Measurements from ENCODE around the gene PAFAH1B1.
"Not testable (repeated sequence)": the region's sequence is repeated elsewhere in the genome, so short reads cannot be mapped to it uniquely, and the experiment has no call there.

PAFAH1B1 gene

GRCh38 chr17:2594722-2595599 lies 1.5 kb downstream of the PAFAH1B1 start:
- DNase-seq, result peak in 3 of 56 donors; percentile 34 to 46 (median 36)

DNA sequence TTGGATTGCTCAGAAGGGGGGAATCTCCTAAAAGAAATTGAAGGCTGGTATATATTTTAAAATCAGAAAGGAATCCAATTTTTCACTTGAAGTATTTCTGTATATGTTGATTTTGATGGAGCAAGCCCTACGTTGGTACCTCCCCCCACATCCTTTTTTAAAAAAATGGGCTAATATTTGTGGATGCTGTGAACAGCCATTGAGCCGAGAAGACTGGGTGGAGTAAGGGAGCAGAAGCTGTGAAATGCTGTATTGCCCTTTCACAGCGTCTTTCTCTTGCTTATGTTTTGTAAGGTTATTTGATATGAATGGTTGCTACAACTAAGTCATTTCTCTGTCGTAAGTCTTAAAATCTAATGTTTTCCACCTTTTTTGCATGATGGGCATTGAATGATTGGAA lies 2.3 kb downstream of the PAFAH1B1 start:
- no peak for DNase-seq

DNA sequence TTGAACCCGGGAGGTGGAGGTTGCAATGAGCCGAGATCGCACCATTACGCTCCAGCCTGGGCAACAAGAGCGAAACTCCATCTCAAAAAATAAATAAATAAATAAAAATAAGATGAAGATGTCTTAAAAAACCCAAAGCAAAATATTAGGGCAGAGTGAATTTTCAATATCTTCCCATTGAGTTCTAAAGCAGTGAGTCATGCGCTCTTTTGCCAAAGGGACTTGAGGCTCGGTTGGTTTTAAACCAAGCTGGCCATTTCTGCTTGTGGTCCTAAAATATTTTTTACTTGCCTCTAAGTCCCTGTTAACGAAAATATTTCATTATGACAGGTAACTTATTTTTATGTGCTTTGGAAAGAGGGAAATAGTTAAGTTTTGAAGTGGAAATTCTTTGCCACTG lies 4.7 kb downstream of the PAFAH1B1 start:
- no peak for DNase-seq

- no peak for DNase-seq
Observed at GRCh38 chr17:2602597-2603017, 9.2 kb downstream of the PAFAH1B1 start.

GRCh38 chr17:2608350-2608913 lies 15.0 kb downstream of the PAFAH1B1 start:
- DNase-seq, result no peak

DNA sequence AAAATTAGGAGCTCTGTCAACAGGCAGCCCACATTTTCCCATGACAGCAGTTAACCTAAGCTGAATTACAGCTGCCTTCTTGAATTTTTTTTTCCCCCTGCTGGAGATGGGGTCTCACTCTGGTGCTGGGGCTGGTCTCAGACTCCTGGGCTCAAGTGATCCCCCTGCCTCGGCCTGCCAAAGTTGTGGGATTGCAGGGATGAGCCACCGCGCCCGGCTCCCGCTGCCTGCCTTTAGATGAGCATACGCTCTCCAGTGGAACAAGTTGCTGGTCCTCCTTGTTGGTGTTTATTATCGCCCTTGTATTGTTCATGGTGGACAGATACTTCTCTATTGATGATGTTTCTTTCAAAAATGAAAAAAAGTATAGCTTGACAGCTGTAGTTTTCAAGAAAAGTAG lies 15.6 kb downstream of the PAFAH1B1 start:
- DNase-seq, result no peak

DNA sequence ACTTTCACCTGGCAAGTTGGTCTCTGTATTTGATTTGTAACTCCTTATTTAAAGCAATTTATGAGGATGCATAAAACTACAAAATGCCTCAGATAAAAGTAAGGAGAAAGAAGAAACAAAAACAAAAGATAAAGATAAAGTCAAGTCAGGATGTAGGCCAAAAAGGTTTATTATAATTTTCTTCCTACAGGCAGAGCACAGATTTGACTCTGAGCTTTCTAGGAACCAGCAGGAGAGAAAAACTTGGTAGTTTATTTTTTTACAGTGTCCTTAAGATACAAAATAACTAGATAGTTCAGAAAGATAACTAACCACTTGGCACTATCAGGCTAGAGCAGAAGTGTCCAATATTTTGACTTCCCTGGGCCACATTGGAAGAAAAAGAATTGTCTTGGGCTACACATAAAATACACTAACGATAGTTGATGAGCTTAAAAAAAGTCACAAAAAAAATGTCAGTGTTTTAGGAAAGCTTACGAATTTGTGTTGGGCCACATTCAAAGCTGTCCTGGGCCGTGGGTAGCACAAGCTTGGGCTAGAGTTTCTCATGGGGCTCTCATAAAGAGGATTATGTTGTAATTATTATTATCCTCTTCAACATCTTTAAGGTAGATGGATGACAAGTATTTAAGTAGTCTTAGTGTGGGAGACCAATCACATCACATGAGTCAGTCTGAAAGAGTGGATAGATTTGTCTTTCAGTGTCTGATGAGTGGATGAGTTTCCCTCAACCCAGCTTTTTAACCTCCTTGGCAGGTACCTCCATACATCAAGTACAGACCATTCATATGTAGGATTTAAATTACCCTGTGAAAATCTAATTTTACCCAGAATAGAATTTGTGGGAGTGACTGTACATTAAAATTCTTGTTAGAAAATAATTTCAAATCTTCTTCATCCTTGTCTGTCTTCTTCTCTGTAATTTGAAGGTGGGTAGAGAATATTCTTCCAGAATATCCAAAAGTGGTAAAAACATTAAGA lies 17.0 kb downstream of the PAFAH1B1 start:
- DNase-seq, result no peak

DNA sequence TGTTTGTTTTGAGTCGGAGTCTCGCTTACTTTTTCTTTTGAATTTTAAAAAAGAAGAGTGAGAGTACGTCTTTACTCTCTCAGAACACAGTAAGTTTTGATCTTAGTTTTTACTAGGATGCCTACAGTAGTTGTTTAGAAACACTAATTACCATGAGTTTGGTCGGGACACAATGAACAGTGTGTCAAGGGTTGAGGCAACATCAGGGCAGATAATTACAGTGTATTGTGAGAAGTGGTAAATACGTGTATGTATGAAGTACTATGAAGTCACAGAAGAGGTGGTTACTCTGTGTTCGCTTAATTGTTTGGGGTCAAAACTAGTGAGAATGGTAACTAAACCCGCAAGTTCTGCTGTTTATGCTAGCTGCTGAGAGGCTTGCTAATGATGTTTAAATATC lies 18.2 kb downstream of the PAFAH1B1 start:
- no peak for DNase-seq

DNA sequence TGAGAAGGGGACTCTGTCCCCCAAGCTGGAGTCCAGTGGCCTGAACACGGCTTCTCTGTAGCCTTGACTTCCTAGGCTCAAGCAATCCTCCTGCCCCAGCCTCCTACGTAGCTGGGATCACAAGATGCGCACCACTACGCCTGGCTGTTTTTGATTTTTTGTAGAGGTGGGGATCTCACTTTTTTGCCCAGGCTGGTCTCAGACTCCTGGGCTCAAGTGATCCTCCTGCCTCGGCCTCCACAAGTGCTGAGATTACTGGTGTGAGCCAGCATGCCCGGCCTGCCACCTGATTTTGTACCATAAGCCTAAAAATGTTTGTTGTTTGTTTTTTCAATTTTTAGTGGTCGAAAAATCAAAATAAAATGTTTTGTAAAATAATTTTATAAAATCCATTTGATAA lies 19.2 kb downstream of the PAFAH1B1 start:
- DNase-seq, result no peak

- DNase-seq, result no peak
Observed at GRCh38 chr17:2613089-2613808, 19.8 kb downstream of the PAFAH1B1 start.

DNA sequence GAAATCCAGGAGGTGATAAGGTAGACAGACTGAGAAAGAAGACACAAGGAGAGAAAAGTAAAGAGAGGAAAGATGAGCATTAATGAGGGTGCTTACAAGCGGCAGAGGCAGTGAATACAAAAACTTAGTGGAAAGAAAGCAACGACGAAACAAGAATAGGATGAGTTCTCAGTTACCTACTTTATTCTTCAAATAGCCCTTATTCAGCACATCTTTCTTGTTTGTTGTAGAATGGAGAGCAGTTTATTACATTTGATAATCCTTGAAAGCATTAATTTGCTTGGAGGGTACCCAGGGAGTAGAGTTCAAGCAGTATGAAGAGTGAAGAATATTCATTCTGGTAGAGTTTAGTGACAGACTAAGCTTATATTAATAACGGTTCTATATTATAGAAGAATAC lies 22.4 kb downstream of the PAFAH1B1 start:
- no peak for DNase-seq

DNA sequence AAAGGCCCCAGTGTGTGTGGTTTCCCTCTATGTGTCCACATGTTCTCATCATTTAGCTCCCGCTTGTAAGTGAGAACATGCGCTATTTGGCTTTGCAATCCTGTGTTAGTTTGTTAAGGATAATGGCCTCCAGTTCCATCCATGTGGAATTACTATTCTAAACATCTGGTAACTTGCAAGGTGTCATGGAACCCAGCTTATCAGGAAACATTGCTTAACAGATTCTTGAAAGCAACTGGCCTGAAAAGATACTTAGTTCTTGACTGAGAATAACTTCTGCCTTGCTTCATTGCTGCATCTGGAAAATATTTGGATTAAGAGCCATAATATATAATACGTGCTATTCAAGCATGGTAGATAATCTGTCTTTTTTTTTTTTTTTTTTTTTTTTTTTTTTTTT lies 27.8 kb downstream of the PAFAH1B1 start:
- no peak for DNase-seq

- DNase-seq, result not testable (repeated sequence)
Observed at GRCh38 chr17:2621951-2622405, 28.5 kb downstream of the PAFAH1B1 start.

DNA sequence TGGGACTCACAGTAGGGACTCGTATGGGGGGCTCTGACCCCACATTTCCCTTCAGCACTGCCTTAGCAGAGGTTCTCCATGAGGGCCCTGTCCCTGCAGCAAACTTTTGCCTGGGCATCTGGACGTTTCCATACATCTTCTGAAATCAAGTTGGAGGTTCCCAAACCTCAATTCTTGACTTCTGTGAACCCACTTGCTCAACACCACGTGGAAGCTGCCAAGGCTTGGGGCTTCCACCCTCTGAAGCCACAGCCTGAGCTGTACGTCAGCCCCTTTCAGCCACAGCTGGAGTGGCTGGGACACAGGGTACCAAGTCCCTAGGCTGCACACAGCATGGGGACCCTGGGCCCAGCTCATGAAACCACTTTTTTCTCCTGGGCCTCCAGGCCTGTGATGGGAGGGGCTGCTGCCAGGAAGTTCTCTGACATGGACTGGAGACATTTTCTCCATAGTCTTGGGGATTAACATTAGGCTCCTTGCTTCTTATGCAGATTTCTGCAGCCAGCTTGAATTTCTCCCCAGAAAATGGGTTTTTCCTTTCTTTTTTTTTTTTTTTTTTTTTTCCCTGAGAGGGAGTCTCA lies 29.4 kb downstream of the PAFAH1B1 start:
- DNase-seq, result not testable (repeated sequence)

- no peak for DNase-seq
Observed at GRCh38 chr17:2624292-2624731, 30.9 kb downstream of the PAFAH1B1 start.

GRCh38 chr17:2626626-2627219 lies 33.3 kb downstream of the PAFAH1B1 start:
- DNase-seq, result not testable (repeated sequence)

DNA sequence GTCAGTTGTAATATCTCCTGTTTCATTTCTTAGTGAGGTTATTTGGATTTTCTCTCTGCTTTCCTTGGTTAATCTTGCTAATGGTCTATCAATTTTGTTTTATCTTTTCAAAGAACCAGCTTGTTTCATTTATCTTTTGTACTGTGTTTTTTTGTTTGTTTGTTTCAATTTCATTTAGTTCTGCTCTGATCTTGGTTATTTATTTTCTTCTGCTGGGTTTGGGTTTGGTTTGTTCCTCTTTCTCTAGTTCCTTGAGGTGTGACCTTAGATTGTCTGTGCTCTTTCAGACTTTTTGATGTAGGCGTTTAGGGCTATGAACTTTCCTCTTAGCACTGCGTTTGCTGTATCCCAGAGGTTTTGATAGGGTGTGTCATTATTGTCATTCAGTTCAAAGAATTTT lies 35.5 kb downstream of the PAFAH1B1 start:
- DNase-seq, result not testable (repeated sequence)

GRCh38 chr17:2631211-2631610 lies 37.8 kb downstream of the PAFAH1B1 start:
- DNase-seq, result no peak

DNA sequence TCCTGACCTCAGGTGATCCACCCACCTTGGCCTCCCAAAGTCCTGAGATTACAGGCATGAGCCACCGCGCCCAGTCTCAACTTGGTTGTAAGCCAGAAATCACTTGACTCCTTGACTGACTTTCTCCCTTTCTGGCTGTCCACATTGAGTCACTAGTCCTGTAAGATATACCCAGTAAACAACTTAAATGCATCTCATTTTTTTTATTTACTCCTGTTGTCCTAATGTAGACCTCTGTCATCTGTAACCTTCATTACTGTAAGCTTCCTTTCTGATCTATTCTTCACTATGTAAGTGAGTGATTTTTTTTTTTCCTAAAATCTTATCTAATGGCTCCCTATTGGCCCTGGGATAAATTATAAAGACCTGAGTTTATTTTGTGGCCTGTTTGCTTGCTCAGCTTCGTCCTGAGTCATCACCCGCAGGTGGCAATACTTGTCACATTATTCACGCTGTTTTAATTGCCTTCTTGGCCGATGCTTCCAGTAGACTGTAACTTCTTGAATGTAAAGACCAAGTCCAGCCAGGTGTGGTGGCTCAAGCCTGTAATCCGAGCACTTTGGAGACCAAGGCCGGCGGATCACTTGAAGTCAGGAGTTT lies 41.0 kb downstream of the PAFAH1B1 start:
- no peak for DNase-seq

DNA sequence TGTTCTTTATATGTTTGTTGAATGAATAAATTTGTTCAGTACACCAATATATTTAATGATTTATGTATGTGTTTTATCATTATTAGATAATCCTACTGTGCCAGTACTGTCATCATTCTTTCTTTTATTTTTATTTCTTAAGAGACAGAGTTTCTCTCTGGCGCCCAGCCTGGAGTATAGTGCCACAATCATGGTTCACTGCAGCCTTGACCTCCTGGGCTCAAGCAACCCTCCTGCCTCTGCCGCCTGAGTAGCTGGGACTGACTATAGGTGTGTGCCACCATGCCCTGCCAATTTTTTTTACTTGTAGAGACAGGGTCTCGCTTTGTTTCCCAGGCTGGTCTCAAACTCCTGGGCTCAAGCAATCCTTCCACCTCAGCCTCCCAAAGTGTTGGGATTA lies 41.8 kb downstream of the PAFAH1B1 start:
- DNase-seq, result no peak
